GM19238 (cell line): ENCODE results near the gene HSPA1A.

ENCODE experiments used
- DNase-seq: peaks from one replicate; pipeline ENCODE4 v3.0.0; 2011; ENCODE audit warnings: low spot score; ENCODE audit not compliant: insufficient read length

HSPA1A gene

DNA sequence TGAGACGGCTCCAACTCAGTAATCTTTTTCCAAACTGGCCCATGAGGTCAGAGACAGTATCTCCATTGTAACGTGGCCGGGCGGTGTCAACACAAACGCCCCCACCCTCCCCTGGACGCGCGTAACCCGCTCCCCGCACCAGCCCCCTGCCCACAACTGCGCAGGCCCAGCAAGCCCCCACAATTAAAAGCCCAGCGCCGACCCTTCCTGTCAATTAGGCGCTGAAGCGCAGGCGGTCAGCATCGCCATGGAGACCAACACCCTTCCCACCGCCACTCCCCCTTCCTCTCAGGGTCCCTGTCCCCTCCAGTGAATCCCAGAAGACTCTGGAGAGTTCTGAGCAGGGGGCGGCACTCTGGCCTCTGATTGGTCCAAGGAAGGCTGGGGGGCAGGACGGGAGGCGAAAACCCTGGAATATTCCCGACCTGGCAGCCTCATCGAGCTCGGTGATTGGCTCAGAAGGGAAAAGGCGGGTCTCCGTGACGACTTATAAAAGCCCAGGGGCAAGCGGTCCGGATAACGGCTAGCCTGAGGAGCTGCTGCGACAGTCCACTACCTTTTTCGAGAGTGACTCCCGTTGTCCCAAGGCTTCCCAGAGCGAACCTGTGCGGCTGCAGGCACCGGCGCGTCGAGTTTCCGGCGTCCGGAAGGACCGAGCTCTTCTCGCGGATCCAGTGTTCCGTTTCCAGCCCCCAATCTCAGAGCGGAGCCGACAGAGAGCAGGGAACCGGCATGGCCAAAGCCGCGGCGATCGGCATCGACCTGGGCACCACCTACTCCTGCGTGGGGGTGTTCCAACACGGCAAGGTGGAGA, at the start of gene HSPA1A, which contains the start of gene HSPA1L:
TSS of gene HSPA1A (plus strand) at position 519 of the 814 bp plus-strand sequence. CDS start at position 733, 214 bp downstream.
TSS of gene HSPA1L (minus strand) at position 259 of the 814 bp plus-strand sequence. CDS start 3,311 bp downstream, outside the sequence.
- peak; percentile 49 for DNase-seq

DNA sequence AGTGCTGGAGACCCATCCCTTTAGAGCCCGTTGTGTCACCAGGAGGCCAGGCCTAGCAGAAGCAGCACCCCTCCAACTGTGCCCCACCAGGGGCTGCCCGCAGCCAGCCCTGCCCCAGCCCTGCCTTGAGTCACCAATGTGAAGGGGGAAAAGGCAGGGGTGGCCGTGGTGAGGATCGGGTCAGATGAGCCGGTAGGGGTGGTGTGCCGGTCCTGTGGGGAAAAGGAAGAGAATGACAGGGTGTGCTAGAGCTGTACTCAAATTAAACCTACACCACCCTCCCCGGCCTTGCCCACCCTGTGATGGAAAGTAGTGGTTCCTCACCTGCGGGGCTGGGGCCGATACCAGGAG, 49.8 kb upstream of the HSPA1A start:
- no peak for DNase-seq

DNA sequence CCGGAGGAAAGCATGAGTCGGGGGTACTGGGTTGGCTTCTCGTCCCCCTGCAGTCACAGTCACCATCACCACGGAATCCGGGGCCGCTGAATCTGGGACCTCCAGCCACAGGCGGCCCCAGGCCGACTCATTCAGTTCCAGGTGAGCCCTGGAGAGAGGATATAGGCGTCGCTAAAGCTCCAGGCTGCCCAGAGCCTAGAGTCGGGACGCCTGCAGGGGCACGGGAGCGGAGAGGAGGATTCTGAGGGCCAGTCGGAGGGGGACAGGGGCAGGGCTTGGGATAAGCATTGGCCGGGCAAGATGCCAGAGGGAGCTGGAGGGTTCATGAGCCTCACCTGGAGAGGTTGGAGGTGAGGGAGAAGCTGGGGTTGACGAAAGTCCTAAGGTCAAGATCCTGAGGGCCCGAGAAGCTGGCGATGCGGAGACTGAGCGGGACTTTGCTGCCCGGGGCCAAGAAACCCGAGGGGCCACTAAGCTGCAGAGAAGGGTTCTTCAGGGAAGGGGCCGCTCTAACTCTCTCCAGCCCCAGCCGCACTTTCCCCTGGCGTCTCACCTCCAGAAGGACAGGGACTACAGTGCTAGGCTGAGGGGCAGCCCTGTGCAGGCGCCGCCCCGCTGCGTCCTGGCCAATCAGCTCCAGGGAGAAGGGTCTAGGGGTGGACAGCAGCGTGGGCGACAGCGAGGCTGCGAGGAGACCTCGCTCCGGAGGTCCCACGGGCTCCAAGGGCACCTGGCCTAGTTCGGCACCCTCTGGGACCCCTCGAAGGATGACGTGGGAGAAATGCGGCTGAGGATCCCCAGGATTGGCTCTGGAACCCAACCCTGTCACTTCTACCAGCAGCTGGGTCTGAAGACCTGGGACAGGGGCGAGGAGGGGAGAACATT, 49.2 kb upstream of the HSPA1A start:
- DNase-seq = no peak

DNA sequence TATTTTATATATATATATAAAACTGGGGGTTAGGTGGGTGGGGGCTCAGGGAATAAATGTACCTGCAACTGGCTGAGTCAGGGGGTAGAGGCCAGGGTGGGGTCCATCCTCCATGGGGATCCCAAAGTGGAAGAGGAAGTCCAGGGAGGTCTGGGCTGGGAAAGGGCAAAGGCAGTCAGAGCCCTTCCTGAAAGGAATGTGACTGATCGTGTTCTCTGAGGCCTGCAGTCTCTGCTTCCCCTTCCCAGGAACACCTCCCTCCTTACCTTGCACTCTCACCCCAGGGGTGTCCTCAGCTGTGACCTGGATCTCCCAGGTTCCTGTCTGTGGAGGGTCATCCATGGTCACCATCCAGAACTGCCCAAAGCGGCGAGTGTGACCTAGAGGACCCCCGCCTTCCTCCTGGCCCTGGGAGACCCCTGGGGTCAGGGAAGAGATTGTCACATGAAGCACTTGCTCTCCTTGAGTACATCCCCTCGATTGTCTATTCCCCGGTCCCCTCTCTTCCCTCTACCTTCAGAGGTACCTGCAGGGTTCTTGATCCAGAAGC, 48.2 kb upstream of the HSPA1A start:
- no peak for DNase-seq

DNA sequence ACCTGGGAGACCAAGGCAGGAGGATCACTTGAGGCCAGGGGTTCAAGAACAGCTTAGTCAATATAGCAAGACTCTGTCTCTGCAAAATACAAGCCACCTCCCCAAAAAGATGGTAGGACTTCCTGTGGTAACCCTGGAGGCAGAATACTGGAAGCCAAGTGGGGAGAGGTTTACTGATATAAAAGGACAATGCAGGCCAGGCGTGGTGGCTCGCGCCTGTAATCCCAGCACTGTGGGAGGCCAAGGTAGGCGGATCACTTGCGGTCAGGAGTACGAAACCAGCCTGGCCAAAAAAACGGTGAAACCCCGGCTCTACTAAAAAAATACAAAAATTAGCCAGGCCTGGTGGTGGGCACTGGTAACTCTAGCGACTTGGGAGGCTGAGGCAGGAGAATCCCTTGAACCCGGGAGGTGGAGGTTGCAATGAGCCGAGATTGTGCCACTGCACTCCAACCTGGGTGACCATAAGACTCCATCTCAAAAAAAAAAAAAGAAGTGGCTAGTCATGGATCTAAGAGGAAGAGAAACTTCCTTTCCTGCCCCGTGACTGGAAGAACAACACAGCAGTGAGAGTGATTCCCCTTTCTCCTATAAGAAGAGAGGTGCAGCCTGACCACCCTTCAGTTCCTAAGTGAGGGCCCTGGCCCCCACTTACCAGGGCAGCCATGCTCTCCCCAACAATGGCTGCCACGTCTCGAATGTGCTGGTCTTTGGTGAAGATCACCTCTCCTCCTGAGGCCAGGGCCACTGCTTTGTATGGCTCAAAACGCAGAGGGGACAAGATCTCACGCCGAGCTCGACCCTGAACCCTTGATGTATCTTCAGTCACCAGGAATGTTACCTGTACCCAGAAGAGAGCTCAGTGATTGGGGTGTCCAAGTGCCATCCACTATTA, 46.7 kb upstream of the HSPA1A start:
- DNase-seq = no peak

DNA sequence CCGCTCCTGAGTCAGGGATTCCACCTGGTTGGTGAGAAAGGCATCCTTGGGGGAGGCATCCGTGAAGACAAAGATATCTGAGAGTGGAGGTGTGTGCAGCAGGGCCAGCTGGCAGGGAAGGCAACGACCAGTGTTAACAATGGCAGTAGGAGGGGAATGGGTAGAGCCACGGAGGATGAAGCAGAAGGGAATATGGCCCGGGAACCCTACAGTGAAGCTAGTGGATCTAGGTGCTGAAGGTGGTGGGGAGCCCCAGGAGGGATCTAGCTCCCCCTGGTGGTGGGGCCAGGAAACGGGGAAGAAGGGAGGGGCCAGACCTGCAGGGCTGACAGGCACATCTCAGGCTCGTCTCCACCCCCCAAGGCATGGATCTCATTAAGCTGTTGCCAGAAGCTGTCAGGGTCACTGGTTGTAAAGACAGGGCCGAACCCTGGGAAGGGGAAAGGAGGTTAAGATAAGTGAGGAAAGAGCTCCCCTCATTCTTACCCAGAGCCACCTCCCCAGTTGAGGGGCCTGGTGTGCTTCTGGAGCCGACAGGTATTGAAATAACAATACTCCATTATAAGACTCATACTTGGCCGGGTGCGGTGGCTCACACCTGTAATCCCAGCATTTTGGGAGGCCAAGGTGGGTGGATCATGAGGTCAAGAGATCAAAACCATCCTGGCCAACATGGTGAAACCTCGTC, 45.5 kb upstream of the HSPA1A start:
- peak; percentile 87 for DNase-seq

DNA sequence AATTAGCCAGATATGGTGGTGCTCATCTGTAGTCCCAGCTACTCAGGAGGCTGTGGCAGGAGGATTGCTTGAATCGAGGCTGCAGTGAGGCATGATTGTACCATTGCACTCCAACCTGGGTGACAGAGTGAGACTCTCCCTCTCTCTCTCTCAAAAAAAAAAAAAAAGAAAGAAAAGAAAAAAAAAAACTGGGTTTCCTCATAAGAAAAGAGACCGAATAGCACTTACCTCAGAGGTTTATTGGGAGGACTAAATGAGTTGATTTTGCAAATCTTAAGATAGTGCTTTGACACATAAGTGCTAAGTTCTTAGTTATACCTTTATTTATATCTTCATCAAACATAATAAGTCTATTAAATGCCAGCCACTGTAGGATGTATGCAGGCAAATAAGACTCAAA, 44.5 kb upstream of the HSPA1A start:
- no peak for DNase-seq

DNA sequence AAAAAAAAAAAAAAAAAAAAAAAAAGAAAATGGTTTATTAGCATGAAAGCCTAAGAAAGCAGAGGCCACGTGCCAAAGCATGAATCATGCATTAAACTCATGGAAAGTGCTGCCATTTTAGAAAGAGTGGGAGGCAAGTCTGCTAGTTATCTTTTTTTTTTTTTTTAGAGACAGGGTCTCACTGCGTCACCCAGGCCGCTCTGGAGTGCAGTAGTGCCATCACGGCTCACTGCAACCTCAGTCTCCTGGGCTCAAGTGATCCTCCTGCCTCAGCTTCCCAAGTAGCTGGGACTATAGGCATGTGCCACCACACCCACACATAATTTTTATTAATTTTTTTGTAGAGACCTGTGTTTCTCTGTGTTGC, 43.4 kb upstream of the HSPA1A start:
- DNase-seq = no peak

DNA sequence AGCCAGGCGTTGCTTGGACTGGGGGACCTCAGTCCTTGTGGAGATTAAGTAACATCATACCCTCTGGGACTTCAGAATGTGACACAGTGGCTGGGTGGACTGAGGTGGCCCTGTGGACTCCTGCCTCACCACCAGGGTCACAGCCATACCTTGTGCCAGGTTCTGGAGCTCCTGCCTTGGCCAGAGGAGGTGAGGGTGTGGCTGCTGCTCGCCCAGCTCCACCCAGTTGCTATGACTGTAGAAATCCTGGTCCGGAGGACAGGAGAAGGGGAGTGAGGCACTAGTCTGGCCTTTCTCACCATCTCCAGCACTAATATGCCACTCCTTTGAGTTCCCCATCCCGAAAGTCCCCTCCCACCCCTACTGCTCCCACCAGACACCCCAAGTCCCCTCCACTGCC, 40.2 kb upstream of the HSPA1A start:
- no peak for DNase-seq

DNA sequence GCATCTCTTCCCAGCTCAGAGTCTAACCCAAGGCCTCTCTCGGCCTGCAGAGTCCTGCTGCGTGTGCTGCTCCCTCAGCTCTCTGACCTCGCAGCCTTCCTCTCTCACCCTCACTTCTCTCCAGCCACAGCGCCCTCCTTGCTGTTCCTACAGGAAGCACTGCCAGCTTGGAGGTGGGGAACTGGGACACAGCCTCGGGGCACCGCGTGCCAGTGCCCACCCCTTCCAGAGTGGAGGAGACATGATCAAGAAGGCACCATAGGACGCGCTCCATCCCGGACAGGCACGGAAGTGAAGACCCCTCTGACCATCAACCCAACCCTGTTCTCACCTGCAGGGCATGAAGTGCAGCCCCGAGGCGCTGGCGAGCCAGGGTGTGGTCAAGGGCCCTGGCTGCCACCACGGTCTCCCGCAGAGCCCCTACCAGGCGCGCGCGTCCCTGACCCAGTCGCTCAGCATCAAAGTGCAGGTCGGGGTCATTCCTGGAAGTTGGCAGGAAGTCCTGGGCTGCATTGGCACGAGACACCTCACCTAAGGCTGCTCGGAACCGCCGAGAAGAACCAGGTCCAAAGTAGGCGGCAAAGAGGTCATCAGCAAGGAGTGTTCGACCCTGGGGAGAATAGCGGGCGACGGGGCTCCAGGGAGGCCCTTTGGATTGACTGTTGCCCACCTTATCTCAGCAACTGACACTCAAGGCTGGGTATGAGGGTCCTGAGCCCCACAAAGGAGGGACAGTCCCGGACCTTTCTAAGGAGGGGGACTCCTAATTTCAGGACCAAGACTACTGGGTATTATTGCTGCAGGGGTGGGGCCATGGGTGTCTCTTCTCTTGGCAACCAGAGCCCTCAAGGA, 39.5 kb upstream of the HSPA1A start:
- no peak for DNase-seq

DNA sequence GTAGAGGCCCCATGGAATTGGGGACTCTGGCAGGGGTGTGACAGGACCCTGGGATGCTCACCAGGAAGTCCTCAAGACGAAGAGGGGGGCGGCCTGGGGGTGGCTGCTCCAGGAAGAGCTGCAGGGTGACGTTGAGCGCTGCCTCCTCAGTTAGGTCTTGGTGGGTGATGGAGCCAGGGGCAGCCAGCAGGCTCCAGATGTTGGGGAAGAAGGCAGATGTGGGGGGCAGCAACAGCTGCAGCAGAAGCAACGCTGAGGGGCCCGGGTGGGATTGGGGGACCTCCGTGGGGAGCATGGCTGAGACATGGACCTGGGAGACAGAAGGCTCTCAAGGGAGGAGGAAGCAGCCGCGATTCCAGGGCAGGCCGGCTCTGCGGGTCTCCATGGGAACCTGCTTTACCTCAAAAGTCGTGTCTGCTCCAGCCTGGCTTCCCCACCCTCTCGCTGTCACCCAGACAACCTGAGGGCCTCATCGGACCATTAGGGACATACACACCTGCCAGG, 38.8 kb upstream of the HSPA1A start:
- DNase-seq = no peak

DNA sequence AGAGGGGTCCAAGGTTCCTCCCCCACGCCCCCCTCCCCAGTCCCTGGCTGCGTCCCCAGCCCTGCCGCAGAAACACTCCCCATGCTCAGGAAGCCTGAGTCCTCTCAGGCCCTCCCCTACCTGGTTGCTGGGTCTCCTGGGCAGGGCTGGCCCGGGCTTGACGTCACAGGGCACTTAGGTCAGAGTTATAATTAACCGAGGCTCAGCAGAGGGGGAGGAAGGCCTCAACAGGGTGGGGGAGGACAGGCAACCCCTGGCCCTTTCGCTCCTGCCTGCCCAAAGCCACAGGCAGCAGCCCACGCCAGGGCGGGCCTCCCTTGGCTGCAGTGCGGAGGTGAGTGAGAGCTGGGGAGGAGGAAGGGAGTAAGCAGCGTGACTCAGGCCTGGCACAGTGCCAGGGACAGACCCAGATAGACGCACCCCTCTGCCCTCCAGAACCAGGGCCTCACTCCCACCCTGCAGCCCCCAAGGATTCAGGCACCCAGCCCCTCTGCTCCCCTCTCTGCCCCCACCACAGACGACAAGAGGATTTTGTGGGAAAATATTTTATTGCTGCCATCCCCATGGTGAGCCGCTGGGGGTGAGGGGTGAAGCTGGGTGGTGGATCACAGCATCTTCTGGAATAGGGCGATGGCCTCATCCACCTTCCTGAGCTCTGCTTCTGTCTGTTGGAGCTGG, 38.2 kb upstream of the HSPA1A start, which contains the start of gene VWA7:
TSS of gene VWA7 (minus strand) at position 340 of the 678 bp plus-strand sequence. CDS start 549 bp downstream, outside the sequence.
- DNase-seq = peak; percentile 67

DNA sequence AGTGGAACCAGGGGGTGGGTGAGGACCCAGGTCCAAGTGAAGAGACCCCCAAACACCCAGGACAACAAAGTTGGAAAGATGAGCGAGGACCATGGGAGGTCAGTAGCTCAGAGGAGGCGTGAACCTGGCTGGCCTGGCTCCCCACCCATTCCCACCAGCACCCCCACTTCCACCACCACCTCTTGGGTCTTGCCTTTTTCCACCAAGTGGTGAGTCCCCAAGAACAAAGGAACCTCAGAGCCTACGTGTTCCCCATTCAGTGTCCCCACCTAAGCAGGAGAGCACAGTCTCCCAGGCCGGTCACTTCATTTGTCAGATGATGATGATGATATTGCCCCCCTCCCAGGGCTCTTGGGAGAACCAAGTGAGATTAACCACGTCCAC, 37.7 kb upstream of the HSPA1A start:
- no peak for DNase-seq

DNA sequence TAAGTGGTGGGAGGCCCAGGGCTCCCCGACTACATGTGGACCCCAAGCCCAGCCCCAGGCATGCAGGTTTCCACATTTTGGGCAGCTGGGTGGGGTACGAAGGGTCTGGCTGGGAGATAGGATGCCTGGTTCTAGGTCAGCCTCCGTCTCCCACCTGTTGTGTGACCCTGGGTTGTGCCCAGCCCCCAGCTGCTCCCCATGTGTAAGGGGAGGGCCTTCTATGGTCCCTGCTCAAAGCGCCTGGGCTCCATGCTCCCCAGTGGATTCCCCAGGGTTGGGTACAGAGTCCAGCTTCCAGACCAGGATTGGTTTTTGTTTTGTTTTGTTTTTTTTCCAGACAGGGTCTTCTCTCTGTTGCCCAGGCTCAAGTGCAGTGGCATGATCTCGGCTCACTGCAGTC, 37.1 kb upstream of the HSPA1A start:
- DNase-seq = no peak

DNA sequence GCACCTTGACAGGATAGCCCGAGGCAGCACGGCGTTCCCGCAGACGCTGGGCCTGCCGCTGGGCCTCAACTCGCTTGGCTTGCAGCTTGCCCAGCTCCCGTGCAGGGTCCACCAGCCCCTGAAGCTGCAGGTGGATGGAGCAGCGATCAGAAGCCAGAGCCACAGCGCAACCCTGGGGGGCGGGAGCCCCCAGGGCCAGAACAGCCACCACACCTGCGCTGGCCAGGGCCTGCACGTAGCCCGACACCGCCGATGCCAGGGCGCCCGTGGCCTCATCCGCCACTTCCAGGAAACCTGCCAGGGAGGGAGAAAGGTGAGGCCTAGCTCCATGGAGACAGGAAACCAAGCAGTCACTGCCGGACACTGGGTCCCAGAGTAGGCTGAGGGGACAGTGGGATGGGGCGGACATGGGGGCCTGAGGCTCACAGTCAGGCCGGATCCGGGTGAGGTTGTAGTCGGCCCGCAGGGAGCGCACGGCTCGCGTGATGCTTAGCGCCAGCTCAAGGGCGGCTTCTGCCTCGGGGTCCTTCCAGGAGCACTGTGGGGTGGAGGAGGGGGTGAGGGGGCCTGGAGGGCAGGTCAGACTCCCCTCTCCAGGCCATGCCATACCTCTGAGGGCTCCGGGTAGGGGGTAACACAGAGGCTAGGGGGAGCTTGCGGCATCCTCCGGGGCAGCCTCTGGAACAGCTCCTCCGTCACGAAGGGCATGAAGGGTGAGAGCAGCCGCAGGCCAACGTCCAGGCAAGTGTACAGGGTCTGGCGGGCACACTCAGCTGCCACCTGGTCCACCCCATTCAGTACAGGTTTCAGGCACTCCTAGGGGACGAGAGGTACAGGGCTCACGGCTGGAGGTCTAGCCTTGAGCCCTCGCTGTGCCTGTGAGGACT, 36.1 kb upstream of the HSPA1A start:
- DNase-seq = no peak

DNA sequence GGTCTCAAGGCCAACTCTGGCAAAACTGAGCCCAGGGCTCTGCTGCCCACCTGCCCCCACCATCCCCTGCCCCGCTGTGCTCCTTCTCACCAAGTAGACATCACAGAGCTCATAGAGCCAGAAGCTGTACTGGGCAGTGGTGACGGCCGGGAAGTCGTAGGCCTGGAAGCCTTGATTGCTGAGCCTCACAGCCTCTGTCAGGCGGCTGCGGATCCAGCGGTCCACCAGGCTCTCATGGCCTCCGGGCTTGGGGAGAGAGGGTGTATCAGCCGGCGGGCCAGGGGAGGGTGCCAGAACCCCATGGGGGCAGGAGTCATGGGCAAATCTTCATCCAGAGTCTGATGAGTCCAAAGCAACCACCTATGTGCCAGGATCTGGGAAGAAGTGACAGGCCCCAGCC, 35.4 kb upstream of the HSPA1A start:
- no peak for DNase-seq

DNA sequence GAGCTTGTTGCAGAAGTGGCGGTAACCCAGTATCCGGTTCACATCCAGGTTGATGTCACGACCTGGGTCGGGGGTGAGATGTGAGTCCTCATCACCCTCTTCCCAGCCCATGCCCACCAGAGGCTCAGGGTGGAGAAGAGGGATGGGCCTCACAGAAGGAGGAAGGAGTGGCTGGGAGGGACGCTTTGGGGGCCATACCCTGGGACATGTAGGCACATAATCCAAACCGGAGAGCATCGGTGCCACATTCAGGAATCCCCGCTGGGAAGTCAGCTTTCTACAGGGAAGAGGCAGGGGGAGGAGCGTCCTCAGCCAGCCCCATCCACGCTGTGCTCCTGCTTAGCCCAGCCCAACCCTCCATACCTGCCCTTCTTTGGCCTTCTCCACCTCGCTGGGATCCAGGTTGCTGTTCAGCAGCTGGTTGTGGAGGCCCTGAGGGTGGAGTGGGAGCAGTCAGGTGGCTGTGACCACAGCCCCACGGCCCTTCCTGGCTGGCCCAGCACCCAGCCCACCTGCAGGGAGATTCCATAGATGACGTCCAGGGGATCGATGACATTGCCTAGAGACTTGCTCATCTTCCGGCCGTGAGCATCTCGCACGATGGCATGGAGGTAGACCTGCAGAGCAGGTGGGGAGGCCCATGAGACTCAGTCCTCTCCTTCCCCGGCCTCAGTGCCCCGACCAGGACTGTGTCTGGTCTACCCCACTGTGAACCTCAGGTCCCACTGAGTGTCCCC, 34.7 kb upstream of the HSPA1A start:
- DNase-seq = no peak
